ENCODE data around the gene MYO9A.

MYO9A gene

DNA sequence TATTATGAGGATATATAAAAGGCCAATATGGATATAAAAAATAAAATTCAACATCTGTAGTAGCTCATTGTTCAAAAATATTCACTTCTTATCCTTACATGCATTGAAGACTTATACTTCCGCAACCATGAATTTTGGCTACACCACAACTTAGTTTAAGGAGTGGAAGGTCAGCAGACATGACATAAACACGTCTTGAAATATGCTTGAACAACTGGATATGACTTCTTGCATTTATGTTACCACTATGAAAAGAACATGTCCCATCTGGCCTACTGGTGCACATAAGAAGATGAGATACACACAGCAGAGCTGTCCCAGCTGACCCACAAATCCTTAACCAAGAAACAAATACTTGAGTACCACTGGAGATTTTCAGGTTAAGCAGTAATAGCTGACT is 52.1 kb downstream of the MYO9A start:
- Histone ChIP-seq H3K4me1 (ENCODE audit: control insufficient read depth, low read depth, low read length) (no peaks in the 10 kb centered on the region), H3K27me3 (ENCODE audit: insufficient read depth, low read length, poor library complexity) (no peaks in the 10 kb centered on the region), H3K56ac (ENCODE audit: low read length) (no peak overlapping the region), H3K79me1 (ENCODE audit: low read length) (no peaks in the 10 kb centered on the region), H3K4ac (ENCODE audit: low read depth, low read length) (no peak overlapping the region), H4K5ac (ENCODE audit: low read length) (no peak overlapping the region), H3K36me3 (ENCODE audit: control insufficient read depth, insufficient read depth, low read length) (no peaks in the 10 kb centered on the region), H2AK5ac (ENCODE audit: low read length) (no peak overlapping the region), H3K4me2 (ENCODE audit: low read length) (no peak overlapping the region), H3K27ac (ENCODE audit: low read depth, low read length) (no peak overlapping the region), H2BK15ac (replicated peaks; ENCODE audit: low read depth) (no peak overlapping the region), H3K4me3 (ENCODE audit: low read length) (no peak overlapping the region), H3K79me2 (ENCODE audit: control insufficient read depth, insufficient read depth, low read length) (no peaks in the 10 kb centered on the region), H3K9ac (ENCODE audit: low read length) (no peak overlapping the region), H3K18ac (ENCODE audit: low read length) (no peak overlapping the region), H2BK5ac (ENCODE audit: low read length) (no peak overlapping the region), H3K23ac (ENCODE audit: low read length) (no peak overlapping the region), H4K8ac (ENCODE audit: low read depth, low read length) (no peak overlapping the region), H2BK120ac (ENCODE audit: low read depth, low read length) (no peak overlapping the region)
- no CpG with 5 or more reads among the region's 2 CpGs for WGBS (ENCODE audit: extremely low coverage, insufficient coverage, low lambda C conversion rate)
- no peak for DNase-seq

DNA sequence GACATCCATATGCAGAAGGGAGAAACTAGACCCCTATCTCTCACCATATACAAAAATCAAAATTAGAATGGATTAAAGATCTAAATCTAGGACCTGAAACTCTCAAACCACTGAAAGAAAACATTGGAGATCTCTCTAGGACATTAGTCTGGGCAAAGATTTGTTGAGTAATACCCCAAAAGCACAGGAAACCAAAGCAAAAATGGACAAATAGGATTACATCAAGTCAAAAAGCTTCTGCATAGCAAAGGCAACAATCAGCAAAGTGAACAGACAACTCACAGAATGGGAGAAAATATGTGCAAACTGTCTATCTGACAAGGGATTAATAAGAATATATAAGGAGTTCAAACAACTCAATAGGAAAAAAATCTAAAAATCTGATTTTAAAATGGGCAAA is 54.8 kb downstream of the MYO9A start:
- Histone ChIP-seq H3K4me3 (ENCODE audit: low read length) (no peak overlapping the region), H4K5ac (ENCODE audit: low read length) (no peak overlapping the region), H2AK5ac (ENCODE audit: low read length) (no peak overlapping the region), H2BK5ac (ENCODE audit: low read length) (no peak overlapping the region), H3K79me1 (ENCODE audit: low read length) (no peaks in the 10 kb centered on the region), H2BK15ac (replicated peaks; ENCODE audit: low read depth) (no peak overlapping the region), H3K4me2 (ENCODE audit: low read length) (no peak overlapping the region), H3K23ac (ENCODE audit: low read length) (no peak overlapping the region), H3K36me3 (ENCODE audit: control insufficient read depth, insufficient read depth, low read length) (no peaks in the 10 kb centered on the region), H3K18ac (ENCODE audit: low read length) (no peak overlapping the region), H3K4me1 (ENCODE audit: control insufficient read depth, low read depth, low read length) (no peaks in the 10 kb centered on the region), H3K27ac (ENCODE audit: low read depth, low read length) (no peak overlapping the region), H3K56ac (ENCODE audit: low read length) (no peak overlapping the region), H3K9ac (ENCODE audit: low read length) (no peak overlapping the region), H3K27me3 (ENCODE audit: insufficient read depth, low read length, poor library complexity) (no peaks in the 10 kb centered on the region), H3K4ac (ENCODE audit: low read depth, low read length) (no peak overlapping the region), H3K79me2 (ENCODE audit: control insufficient read depth, insufficient read depth, low read length) (no peaks in the 10 kb centered on the region), H2BK120ac (ENCODE audit: low read depth, low read length) (no peak overlapping the region), H4K8ac (ENCODE audit: low read depth, low read length) (no peak overlapping the region)
- DNase-seq: no peak

DNA sequence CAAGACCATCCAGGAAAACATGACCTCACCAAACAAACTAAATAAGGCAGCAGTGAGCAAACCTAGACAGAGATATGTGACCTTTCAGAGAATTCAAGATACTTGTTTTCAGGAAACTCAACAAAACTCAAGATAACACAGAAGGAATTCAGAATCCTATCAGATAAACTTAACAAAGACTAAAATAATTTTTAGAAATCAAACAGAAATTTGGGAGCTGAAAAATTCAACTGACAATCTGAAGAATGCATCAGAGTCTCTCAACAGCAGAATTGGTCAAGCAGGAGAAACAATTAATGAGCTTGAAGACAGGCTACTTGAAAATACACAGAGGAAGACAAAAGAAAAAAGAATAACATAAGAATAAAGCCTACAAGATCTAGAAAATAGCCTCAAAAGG is 55.6 kb downstream of the MYO9A start:
- Histone ChIP-seq H3K79me1 (ENCODE audit: low read length) (no peaks in the 10 kb centered on the region), H3K36me3 (ENCODE audit: control insufficient read depth, insufficient read depth, low read length) (no peaks in the 10 kb centered on the region), H2BK5ac (ENCODE audit: low read length) (no peak overlapping the region), H2BK120ac (ENCODE audit: low read depth, low read length) (no peak overlapping the region), H3K18ac (ENCODE audit: low read length) (no peak overlapping the region), H3K23ac (ENCODE audit: low read length) (no peak overlapping the region), H4K5ac (ENCODE audit: low read length) (no peak overlapping the region), H3K27ac (ENCODE audit: low read depth, low read length) (no peak overlapping the region), H3K4me2 (ENCODE audit: low read length) (no peak overlapping the region), H3K4ac (ENCODE audit: low read depth, low read length) (no peak overlapping the region), H3K56ac (ENCODE audit: low read length) (no peak overlapping the region), H3K27me3 (ENCODE audit: insufficient read depth, low read length, poor library complexity) (no peaks in the 10 kb centered on the region), H3K4me3 (ENCODE audit: low read length) (no peak overlapping the region), H3K79me2 (ENCODE audit: control insufficient read depth, insufficient read depth, low read length) (no peaks in the 10 kb centered on the region), H4K8ac (ENCODE audit: low read depth, low read length) (no peak overlapping the region), H3K4me1 (ENCODE audit: control insufficient read depth, low read depth, low read length) (no peaks in the 10 kb centered on the region), H3K9ac (ENCODE audit: low read length) (no peak overlapping the region), H2AK5ac (ENCODE audit: low read length) (no peak overlapping the region), H2BK15ac (replicated peaks; ENCODE audit: low read depth) (no peak overlapping the region)
- no peak for DNase-seq

DNA sequence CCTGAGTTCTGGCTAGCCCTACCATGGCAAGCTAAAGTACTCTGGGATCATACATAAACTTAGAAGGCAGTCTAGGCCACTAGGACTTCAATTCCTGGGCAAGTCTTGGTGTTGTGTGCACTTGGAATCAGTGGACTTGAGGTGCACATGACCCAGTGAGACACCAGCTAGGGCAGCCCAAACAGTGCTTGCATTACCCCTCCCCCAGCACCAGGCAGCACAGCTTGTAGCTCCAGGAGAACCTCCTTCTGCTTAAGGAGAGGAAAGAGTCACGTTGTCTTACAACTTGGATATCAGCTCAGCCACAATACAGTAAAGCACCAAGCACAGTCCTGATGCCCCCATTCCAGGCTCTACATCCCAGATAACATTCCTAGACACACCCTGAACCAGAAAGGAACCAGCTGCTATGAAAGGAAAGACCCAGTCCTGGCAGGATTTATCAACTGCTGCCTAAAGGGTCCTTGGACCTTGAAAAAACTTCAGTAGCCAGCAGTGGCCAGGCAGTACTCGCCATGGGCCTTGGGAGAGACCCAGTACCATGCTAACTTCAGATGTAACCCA is 57.2 kb downstream of the MYO9A start:
- Histone ChIP-seq H2BK120ac (ENCODE audit: low read depth, low read length) (no peak overlapping the region), H3K79me2 (ENCODE audit: control insufficient read depth, insufficient read depth, low read length) (no peaks in the 10 kb centered on the region), H4K5ac (ENCODE audit: low read length) (no peak overlapping the region), H3K23ac (ENCODE audit: low read length) (no peak overlapping the region), H3K56ac (ENCODE audit: low read length) (no peak overlapping the region), H4K8ac (ENCODE audit: low read depth, low read length) (no peak overlapping the region), H2AK5ac (ENCODE audit: low read length) (no peak overlapping the region), H3K4me1 (ENCODE audit: control insufficient read depth, low read depth, low read length) (no peaks in the 10 kb centered on the region), H3K9ac (ENCODE audit: low read length) (no peak overlapping the region), H2BK5ac (ENCODE audit: low read length) (no peak overlapping the region), H3K27ac (ENCODE audit: low read depth, low read length) (no peak overlapping the region), H3K79me1 (ENCODE audit: low read length) (no peaks in the 10 kb centered on the region), H2BK15ac (replicated peaks; ENCODE audit: low read depth) (no peak overlapping the region), H3K4ac (ENCODE audit: low read depth, low read length) (no peak overlapping the region), H3K4me2 (ENCODE audit: low read length) (no peak overlapping the region), H3K4me3 (ENCODE audit: low read length) (no peak overlapping the region), H3K18ac (ENCODE audit: low read length) (no peak overlapping the region), H3K36me3 (ENCODE audit: control insufficient read depth, insufficient read depth, low read length) (no peaks in the 10 kb centered on the region), H3K27me3 (ENCODE audit: insufficient read depth, low read length, poor library complexity) (no peaks in the 10 kb centered on the region)
- no CpG with 5 or more reads among the region's 2 CpGs for WGBS (ENCODE audit: extremely low coverage, insufficient coverage, low lambda C conversion rate)
- DNase-seq: no peak

DNA sequence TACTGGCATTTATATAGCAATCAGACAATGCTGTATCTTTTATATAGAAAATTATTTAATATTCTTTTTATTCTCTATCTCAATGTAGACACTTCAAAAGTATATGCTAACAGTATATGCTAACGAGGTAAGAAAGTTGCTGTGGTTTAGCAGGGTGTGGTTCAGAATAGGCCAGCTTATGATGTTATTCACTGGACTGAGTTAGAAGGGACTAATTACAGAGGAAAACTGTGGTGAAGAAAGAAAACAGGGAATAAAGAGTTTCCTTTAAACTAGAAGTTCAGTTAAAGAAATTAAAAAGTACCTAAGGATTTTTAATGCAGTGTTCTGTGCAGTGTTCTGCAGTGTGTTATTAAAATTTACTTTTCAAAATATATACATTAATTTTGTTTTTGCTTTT is 59.4 kb downstream of the MYO9A start:
- DNase-seq: no peak
- no peak overlapping the region for H3K4me3 ChIP-seq (ENCODE audit: low read length)
- no peak overlapping the region for H4K8ac ChIP-seq (ENCODE audit: low read depth, low read length)
- no peak overlapping the region for H2BK5ac ChIP-seq (ENCODE audit: low read length)
- no peaks in the 10 kb centered on the region for H3K36me3 ChIP-seq (ENCODE audit: control insufficient read depth, insufficient read depth, low read length)
- H3K23ac ChIP-seq (ENCODE audit: low read length): no peak overlapping the region
- H3K4ac ChIP-seq (ENCODE audit: low read depth, low read length): no peak overlapping the region
- WGBS (ENCODE audit: extremely low coverage, insufficient coverage, low lambda C conversion rate): no CpG with 5 or more reads among the region's 1 CpG
- H3K27me3 ChIP-seq (ENCODE audit: insufficient read depth, low read length, poor library complexity): no peaks in the 10 kb centered on the region
- H3K27ac ChIP-seq (ENCODE audit: low read depth, low read length): no peak overlapping the region
- no peak overlapping the region for H3K9ac ChIP-seq (ENCODE audit: low read length)
- H2BK120ac ChIP-seq (ENCODE audit: low read depth, low read length): no peak overlapping the region
- H3K79me1 ChIP-seq (ENCODE audit: low read length): no peaks in the 10 kb centered on the region
- no peak overlapping the region for H3K56ac ChIP-seq (ENCODE audit: low read length)
- H2BK15ac ChIP-seq (replicated peaks; ENCODE audit: low read depth): no peak overlapping the region
- H3K18ac ChIP-seq (ENCODE audit: low read length): no peak overlapping the region
- H3K4me2 ChIP-seq (ENCODE audit: low read length): no peak overlapping the region
- H2AK5ac ChIP-seq (ENCODE audit: low read length): no peak overlapping the region
- no peak overlapping the region for H4K5ac ChIP-seq (ENCODE audit: low read length)
- no peaks in the 10 kb centered on the region for H3K4me1 ChIP-seq (ENCODE audit: control insufficient read depth, low read depth, low read length)
- H3K79me2 ChIP-seq (ENCODE audit: control insufficient read depth, insufficient read depth, low read length): no peaks in the 10 kb centered on the region

DNA sequence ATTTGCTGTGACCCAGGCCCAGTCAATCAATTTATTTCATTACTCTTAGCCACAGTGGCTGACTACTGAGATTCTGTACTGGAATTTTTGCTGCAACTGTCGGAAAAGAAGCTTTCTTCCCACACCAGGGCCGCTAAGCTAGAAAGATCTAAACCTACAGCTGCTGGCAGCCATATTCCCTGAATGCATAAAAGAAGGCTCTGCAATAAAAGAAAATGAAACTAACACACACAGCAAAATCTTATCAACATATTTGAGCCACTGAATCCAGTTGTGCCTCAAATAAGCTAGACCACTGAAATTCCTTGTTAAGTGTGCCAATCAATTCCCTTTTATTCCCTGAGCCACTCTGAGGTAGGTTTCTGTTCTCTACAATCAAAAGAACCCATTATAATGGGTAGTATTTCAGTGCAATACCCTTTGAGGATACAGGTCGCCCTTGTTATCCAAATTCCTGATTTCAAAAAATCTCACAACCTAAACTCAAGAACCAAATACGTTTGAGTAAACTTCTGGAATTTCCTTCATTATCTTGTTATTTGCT is 60.3 kb downstream of the MYO9A start:
- H3K56ac ChIP-seq (ENCODE audit: low read length): no peak overlapping the region
- no peak overlapping the region for H3K23ac ChIP-seq (ENCODE audit: low read length)
- H2BK5ac ChIP-seq (ENCODE audit: low read length): no peak overlapping the region
- no peak overlapping the region for H3K18ac ChIP-seq (ENCODE audit: low read length)
- no peak overlapping the region for H2BK15ac ChIP-seq (replicated peaks; ENCODE audit: low read depth)
- no peaks in the 10 kb centered on the region for H3K79me1 ChIP-seq (ENCODE audit: low read length)
- H2AK5ac ChIP-seq (ENCODE audit: low read length): no peak overlapping the region
- H3K4me2 ChIP-seq (ENCODE audit: low read length): no peak overlapping the region
- no peak overlapping the region for H4K8ac ChIP-seq (ENCODE audit: low read depth, low read length)
- no peaks in the 10 kb centered on the region for H3K79me2 ChIP-seq (ENCODE audit: control insufficient read depth, insufficient read depth, low read length)
- DNase-seq: no peak
- no peaks in the 10 kb centered on the region for H3K4me1 ChIP-seq (ENCODE audit: control insufficient read depth, low read depth, low read length)
- H4K5ac ChIP-seq (ENCODE audit: low read length): no peak overlapping the region
- no peak overlapping the region for H3K9ac ChIP-seq (ENCODE audit: low read length)
- H2BK120ac ChIP-seq (ENCODE audit: low read depth, low read length): no peak overlapping the region
- no peaks in the 10 kb centered on the region for H3K36me3 ChIP-seq (ENCODE audit: control insufficient read depth, insufficient read depth, low read length)
- H3K4ac ChIP-seq (ENCODE audit: low read depth, low read length): no peak overlapping the region
- WGBS (ENCODE audit: extremely low coverage, insufficient coverage, low lambda C conversion rate): no CpG with 5 or more reads among the region's 4 CpGs
- no peaks in the 10 kb centered on the region for H3K27me3 ChIP-seq (ENCODE audit: insufficient read depth, low read length, poor library complexity)
- H3K27ac ChIP-seq (ENCODE audit: low read depth, low read length): no peak overlapping the region
- no peak overlapping the region for H3K4me3 ChIP-seq (ENCODE audit: low read length)

Measured in mesendoderm (in vitro differentiated cells).